ENCODE results near the gene SLC25A24.

SLC25A24 gene

DNA sequence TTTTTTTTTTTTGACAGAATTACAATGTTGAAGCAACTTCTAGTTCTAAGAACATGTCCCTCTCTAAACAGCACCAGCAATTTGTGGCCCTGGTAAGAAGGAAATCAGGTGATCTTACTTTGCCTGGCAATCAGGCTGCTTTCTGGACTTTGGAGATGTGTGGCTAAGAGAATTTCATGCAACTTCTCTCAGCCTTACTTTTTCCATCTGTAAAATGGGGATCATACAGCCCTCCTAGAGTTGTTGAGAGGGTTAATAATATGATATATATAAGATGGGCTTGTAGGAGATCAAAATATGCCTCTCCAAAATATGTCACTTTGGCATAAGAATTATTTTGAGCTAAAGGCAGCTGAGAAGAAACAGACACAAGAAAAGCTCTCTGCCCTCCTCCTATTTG is 92.0 kb downstream of the SLC25A24 start:
- no peak overlapping the region for H3K27ac ChIP-seq (ENCODE audit: low read length)
- no peaks in the 10 kb centered on the region for H3K27me3 ChIP-seq (ENCODE audit: insufficient read depth, low read length, poor library complexity)
- no peak overlapping the region for H3K4me3 ChIP-seq (ENCODE audit: low read depth in 1 of 2, low read length in 2 of 2)
- H3K4me2 ChIP-seq (ENCODE audit: insufficient read depth, low read length): no peak overlapping the region
- no peaks in the 10 kb centered on the region for H4K20me1 ChIP-seq (ENCODE audit: insufficient read depth, low read length)
- H3K9me3 ChIP-seq (ENCODE audit: insufficient read depth, low read length, severe bottlenecking): peaks cover 3% of the 10 kb centered on the region
- peaks cover 4% of the 10 kb centered on the region; the same call in 1 of the 2 replicates for H3K4me1 ChIP-seq (ENCODE audit: insufficient read depth, low read length)
- no peak overlapping the region for H2AFZ ChIP-seq (ENCODE audit: low read depth, low read length)
- TF ChIP-seq CTCF (IDR thresholded peaks at IDR 0.05; ENCODE audit: borderline replicate concordance, extremely low read depth, low read length, poor library complexity, severe bottlenecking) (no peak), EZH2 (IDR thresholded peaks at IDR 0.05; ENCODE audit: borderline replicate concordance, low read depth, low read length, severe bottlenecking) (no peak)
- DNase-seq: no peak
- H3K36me3 ChIP-seq (ENCODE audit: insufficient read depth, low read length): no peaks in the 10 kb centered on the region
- no peaks in the 10 kb centered on the region for H3K79me2 ChIP-seq (ENCODE audit: insufficient read depth, low read length)
- no peak for ATAC-seq (ENCODE audit: insufficient read depth, low read depth)
- no peak overlapping the region for H3K9ac ChIP-seq (ENCODE audit: low read depth, low read length)

GRCh38 chr1:108107658-108108057 is 92.5 kb downstream of the SLC25A24 start:
- Histone ChIP-seq H3K27me3 (ENCODE audit: insufficient read depth, low read length, poor library complexity) (no peaks in the 10 kb centered on the region), H3K4me1 (ENCODE audit: insufficient read depth, low read length) (peaks cover 4% of the 10 kb centered on the region; the same call in 1 of the 2 replicates), H3K36me3 (ENCODE audit: insufficient read depth, low read length) (no peaks in the 10 kb centered on the region), H3K9me3 (ENCODE audit: insufficient read depth, low read length, severe bottlenecking) (peaks cover 3% of the 10 kb centered on the region), H3K79me2 (ENCODE audit: insufficient read depth, low read length) (no peaks in the 10 kb centered on the region), H3K4me2 (ENCODE audit: insufficient read depth, low read length) (no peak overlapping the region), H4K20me1 (ENCODE audit: insufficient read depth, low read length) (no peaks in the 10 kb centered on the region), H2AFZ (ENCODE audit: low read depth, low read length) (no peak overlapping the region), H3K27ac (ENCODE audit: low read length) (no peak overlapping the region), H3K9ac (ENCODE audit: low read depth, low read length) (no peak overlapping the region), H3K4me3 (ENCODE audit: low read depth in 1 of 2, low read length in 2 of 2) (no peak overlapping the region)
- TF ChIP-seq EZH2 (IDR thresholded peaks at IDR 0.05; ENCODE audit: borderline replicate concordance, low read depth, low read length, severe bottlenecking) (no peak), CTCF (IDR thresholded peaks at IDR 0.05; ENCODE audit: borderline replicate concordance, extremely low read depth, low read length, poor library complexity, severe bottlenecking) (no peak)
- ATAC-seq (ENCODE audit: insufficient read depth, low read depth) (peak; percentile 85), DNase-seq (peak; percentile 33)

DNA sequence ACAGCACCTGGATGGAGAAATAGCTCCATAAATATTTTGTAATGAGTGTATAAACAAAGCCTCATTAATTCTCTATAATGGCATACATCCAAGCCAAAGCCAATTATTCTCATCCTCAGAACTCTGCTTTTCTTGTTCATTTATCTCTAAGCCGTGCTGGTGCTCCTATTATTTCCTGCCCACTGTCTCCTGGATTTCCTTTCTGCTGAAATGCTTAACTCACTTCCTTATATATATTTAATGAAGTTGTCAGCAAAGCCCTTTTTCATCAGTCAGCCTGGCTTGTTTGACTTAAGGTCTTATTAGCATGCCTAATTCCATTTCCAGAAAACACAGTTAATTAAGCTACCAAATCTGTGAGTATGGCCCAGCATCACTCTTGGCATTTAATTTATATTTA is 93.4 kb downstream of the SLC25A24 start:
- Histone ChIP-seq H2AFZ (ENCODE audit: low read depth, low read length) (no peak overlapping the region), H4K20me1 (ENCODE audit: insufficient read depth, low read length) (no peaks in the 10 kb centered on the region), H3K4me1 (ENCODE audit: insufficient read depth, low read length) (peaks cover 4% of the 10 kb centered on the region; the same call in 1 of the 2 replicates), H3K27me3 (ENCODE audit: insufficient read depth, low read length, poor library complexity) (no peaks in the 10 kb centered on the region), H3K79me2 (ENCODE audit: insufficient read depth, low read length) (no peaks in the 10 kb centered on the region), H3K4me3 (ENCODE audit: low read depth in 1 of 2, low read length in 2 of 2) (no peak overlapping the region), H3K9ac (ENCODE audit: low read depth, low read length) (no peak overlapping the region), H3K36me3 (ENCODE audit: insufficient read depth, low read length) (no peaks in the 10 kb centered on the region), H3K4me2 (ENCODE audit: insufficient read depth, low read length) (no peak overlapping the region), H3K27ac (ENCODE audit: low read length) (no peak overlapping the region), H3K9me3 (ENCODE audit: insufficient read depth, low read length, severe bottlenecking) (peaks cover 3% of the 10 kb centered on the region)
- no peak for TF ChIP-seq CTCF (IDR thresholded peaks at IDR 0.05; ENCODE audit: borderline replicate concordance, extremely low read depth, low read length, poor library complexity, severe bottlenecking)
- TF ChIP-seq EZH2 (IDR thresholded peaks at IDR 0.05; ENCODE audit: borderline replicate concordance, low read depth, low read length, severe bottlenecking): no peak
- no peak for ATAC-seq (ENCODE audit: insufficient read depth, low read depth)
- DNase-seq: no peak

DNA sequence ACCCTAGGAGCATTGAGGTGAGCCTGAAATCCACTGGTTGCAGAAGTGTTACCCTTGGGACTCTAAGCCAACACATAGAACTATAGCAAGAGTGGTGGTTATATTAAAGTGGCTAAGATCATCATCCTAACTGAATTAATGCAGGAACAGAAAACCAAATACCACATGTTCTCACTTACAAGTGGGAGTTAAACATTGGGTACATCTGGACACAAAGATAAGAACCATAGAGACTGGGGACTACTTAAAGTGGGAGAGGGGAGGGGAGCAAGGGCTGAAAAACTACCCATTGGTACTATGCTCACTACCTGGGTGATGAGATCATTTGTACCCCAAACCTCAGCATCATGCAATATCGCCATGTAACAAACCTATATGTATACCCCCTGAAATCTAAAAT is 100.0 kb downstream of the SLC25A24 start:
- no peak overlapping the region for H3K4me3 ChIP-seq (ENCODE audit: low read depth in 1 of 2, low read length in 2 of 2)
- H3K4me1 ChIP-seq (ENCODE audit: insufficient read depth, low read length): peaks cover 12% of the 10 kb centered on the region
- no peak overlapping the region for H3K4me2 ChIP-seq (ENCODE audit: insufficient read depth, low read length)
- ATAC-seq (ENCODE audit: insufficient read depth, low read depth) (no peak), DNase-seq (no peak)
- H3K9ac ChIP-seq (ENCODE audit: low read depth, low read length): no peak overlapping the region
- no peak for TF ChIP-seq CTCF (IDR thresholded peaks at IDR 0.05; ENCODE audit: borderline replicate concordance, extremely low read depth, low read length, poor library complexity, severe bottlenecking)
- TF ChIP-seq EZH2 (IDR thresholded peaks at IDR 0.05; ENCODE audit: borderline replicate concordance, low read depth, low read length, severe bottlenecking): no peak
- no peak overlapping the region for H2AFZ ChIP-seq (ENCODE audit: low read depth, low read length)
- no peaks in the 10 kb centered on the region for H3K9me3 ChIP-seq (ENCODE audit: insufficient read depth, low read length, severe bottlenecking)
- no peaks in the 10 kb centered on the region for H3K36me3 ChIP-seq (ENCODE audit: insufficient read depth, low read length)
- H4K20me1 ChIP-seq (ENCODE audit: insufficient read depth, low read length): no peaks in the 10 kb centered on the region
- H3K79me2 ChIP-seq (ENCODE audit: insufficient read depth, low read length): no peaks in the 10 kb centered on the region
- no peak overlapping the region for H3K27ac ChIP-seq (ENCODE audit: low read length)
- H3K27me3 ChIP-seq (ENCODE audit: insufficient read depth, low read length, poor library complexity): no peaks in the 10 kb centered on the region

Data from DND-41 (cell line).